NCI-H748 treated with DMSO at 0.1 percent for 48 hours (cell line): ENCODE results near the gene SMG6.

Source experiments
- DNase-seq: peaks from one replicate; lab custom pipeline; 2025; lab: John Stamatoyannopoulos, UW

Gene SMG6

DNA sequence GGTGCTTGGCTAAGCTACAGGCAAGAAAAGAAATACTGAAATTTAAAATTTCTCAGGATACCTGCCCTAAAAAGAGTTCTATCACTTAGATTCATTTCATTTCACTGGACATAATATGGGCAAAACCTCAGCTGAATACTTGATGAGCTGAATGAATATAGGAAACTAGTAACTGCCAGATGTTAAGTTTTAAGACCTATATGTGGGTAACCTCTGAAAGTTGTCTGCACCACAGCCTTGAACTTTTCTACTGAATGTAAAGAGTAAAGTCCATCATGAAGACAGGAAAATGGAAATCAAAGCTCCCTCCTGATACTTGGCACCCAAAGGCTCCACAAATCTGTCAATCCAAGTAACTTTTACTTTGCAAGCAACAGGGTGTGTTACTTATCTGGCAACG is 197.9 kb downstream of the SMG6 start:
- no peak for DNase-seq

DNA sequence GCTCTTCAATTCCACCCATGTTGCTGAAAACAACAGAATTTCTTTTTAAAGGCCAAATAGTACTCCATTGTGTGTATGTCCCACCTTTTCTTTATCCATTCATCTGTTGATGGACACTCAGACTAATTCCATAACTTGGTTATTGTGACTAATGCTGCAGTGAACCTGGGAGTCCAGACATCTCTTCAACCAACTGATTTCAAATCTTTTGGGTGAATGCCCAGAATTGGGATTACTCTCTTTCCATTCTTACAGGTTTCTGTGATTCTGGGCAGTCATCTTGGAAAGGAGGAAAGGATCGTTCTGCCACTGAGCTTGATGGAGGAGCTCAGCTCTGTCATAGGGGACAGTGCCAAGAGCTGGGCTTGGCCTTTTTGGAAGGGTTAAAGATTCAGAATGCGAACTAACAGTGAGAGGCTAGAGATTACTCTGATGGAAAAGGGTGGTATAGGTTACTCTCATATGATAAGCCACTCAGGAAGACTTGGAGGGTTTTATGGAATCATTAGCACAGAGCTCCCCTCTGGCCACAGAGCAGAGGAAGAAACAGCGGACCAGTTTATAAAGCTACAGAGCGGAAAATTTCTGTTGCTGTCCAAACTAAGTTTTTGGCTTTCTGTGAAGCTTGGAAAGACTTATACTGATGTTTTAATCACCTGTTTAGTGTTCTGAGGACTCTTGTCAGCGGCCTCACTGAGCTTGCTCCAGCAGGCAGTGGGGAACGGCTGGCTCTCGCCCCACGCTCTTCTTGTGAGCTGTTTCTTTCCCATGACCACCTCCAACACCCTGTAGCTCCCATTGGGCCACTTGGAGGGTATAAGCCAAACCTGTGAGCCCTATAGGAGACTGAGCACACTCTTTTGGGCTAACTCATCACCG is 200.4 kb downstream of the SMG6 start:
- DNase-seq = no peak

DNA sequence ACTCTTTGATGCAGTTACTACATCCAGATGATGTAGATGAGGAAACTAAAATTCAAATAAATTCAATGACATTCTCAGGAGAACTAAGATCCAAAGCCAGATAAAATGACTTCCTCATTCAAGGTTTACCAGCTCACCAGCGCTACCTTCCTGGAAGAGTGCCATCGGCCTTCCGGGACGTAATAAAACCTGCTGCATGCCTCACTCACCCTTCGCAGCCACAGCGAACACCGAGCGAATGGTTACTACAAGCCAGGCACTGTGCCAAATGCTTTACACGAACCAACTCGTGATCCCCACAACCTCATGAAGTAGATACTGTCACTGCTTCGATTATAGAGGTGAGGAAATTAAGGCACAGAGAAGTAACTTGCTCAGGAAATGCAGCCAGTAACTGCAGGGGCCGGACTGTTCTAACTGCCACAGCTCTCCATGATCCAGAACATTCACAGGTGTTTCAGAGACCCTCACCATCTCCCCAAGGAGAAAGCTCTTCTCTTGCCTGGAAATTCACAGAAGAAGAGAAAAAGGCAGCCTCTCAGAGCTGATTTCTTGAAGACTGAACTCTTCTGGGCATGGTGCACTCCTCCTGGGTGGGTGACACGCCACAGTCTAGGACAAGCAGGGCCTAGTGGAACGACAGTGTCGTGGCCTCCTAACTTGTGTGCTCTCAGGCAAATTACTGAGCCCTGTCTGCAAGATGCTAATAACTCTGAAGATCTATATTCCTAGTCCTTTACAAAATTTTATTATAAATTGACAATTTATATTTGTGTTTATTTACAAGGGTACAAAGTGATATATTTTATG is 201.9 kb downstream of the SMG6 start:
- no peak for DNase-seq

DNA sequence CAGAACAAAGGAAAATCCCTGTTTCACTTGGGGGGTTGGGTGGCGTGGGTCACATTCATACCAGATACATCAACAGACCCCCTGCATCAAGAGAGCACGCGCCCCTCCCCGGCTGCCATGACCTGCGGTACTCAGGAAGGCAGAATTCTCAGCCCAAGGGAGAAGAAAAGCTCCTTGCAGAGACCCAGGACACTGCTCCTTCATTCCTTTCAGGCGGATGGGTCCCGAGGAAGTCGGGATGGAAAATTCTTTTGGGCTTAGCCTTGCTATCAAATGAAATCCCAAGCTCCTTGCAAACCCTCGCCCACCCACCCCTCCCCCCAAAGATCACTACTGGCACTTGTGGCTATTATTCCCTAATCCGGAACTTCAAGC is 208.1 kb downstream of the SMG6 start:
- DNase-seq = no peak

DNA sequence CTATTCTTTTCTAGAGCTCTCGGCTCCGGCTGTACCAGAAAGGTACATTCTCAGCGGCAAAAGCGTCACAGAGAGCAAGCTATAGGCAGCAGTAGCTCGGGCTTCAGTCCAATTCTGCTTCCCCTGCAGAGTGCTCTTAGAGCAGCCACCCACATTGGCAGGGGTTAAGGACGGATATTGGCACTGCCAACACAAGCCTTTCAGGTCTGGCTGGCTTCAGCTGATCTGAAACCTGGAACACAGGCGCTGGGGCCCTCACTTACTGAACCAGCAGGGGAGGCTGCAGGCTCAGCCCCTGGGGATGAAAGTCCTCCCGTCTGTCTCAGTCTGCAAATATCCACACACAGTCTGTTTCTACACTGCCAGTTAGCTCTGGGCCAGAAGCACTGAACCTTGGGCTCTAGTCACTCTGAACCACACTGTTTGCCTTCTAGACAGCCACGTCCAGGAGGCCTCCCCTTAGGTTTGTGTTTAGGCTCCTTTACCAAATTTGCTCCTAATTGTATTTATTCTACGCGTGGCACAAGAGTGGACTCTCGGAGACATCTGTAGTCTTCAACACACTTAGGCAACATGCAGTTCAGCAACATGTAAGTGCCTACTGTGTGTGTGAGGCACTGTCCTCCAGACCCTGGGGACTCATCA is 208.6 kb downstream of the SMG6 start:
- no peak for DNase-seq

DNA sequence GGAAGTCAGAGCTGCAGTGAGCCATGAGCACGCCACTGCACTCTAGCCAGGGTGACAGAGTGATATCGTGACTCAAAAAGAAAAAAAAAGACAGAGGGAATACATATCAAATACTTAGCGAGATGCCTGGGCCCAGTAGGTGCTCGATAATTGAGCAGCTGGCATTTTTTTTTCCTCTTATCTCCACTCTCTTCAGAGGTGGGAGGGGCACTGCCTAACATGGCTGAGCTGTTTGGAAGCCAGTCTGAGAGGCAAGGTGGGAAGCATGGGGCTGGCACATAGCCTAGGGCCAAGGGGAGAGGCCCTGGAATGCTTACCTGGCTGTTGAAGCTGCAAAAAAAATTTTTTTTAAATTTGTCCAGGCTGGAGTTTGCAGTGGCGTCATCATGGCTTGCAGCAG is 210.2 kb downstream of the SMG6 start:
- no peak for DNase-seq

DNA sequence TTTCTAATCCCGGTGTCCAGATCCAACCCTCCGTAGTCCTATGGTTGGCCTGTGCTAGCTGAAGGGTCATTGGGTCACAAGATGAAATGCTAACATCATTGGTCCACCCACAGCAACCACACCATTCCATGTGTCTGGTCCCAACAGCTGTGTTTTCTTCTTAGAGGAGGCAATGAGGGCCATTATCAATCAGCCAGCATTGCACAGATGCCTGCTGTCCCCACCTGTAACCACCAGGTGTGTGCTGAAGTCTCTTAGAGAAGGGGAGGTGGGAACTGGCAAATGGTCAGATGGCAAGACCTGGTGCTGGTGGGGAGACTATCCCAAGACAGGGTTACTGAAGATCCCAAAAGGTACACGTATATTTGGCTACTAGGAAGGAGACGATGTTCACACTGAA is 211.3 kb downstream of the SMG6 start:
- no peak for DNase-seq

DNA sequence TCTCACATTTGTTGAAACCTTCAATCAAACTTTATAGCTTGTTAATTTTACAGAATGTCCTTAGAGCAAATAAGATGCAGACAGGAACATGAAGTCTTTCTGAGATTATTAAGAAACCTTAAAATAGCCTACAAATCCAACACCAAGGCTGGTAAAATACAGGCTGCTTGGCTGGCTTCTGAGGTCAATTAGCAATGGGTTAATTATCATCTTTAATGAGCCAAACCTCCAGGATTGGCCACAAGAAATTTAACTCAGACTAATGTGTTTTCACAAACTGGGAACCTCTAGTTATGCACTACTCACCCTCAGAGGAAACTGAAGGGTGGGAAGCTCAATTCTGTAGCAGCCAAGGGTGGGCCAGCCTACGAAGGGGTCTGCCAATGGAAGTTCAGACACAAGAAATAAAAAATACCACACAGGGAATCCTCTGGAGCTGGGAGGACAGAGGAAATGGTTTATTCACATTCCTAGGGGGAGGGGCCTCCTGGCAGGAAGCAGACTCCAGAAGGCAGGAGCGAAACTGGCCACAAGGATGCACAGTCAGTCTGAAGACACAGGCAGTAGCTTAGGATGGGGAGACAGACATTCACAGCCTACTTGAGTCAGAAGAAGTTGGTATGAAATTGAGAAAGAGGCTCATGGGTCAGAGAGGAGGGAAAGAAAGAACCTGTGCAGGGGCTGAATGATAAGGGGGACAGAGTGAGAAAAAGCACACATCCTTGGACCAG is 212.6 kb downstream of the SMG6 start:
- no peak for DNase-seq

DNA sequence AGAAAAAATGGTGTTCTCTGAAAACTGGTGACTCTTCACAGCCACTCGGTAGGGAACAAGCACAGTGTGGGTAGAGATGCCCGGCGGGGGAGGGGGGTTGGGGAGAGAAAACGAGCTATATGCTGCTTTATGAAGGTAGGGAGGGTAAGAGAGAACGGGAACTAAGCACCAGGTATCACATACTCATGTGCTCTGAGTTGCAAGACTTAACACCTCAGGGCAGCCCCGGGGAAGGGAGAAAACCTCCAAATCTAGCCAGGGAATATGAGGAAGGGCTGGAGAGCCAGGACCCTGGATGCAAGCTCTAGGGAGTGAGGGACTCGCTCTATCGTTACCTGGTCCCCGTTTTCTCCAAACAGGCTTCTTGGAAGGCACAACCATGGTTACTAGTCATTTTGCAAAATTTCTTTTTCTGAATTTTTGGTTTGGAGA is 213.4 kb downstream of the SMG6 start:
- DNase-seq = no peak

DNA sequence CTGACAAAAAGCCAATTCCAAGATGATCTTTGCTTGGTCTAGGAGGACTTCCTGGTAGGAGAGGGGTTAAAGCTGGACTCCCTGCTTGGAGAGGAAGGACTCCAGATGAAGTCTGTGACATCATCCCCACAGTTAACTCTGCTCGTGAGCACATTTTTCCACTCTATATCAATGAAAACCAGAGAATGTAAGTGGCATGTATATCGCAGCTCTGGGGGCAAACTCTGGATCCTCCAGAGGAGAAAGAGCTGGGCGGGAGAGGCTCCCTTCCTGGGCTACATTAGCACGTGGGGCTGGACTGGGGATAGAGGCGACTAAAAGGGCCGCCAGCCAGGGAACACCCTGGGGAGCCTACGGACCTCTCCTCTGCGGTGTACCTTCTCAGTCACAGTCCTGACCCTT is 214.6 kb downstream of the SMG6 start:
- no peak for DNase-seq

DNA sequence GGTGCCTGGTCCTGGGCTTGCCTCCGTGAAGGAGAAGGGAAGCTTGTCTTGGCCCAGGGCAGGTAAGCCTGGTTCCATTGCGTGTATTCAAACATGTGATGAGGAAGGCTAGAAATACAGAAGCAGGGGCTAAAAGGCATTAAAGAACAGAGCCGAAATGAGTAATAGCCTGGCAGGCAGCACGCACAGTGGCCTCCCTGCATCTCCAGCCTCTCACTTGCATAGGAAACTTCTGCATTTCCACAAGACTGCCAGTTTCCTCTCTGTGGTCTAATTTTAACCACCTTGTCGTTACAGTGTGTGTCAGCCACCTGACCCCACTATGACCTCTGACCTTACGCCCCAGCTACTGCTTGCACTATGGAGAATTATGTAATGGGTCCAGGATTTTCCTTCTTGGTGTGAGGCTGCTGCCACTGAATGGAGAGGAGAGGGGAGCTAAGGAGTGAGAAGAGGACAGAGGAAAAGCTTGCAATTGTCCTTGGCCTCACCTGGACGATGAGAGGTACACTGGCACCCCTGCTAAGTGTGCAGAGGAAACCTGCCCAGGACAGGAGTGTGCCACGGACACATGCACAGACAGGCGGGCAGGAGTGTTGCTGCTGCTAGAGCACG is 215.9 kb downstream of the SMG6 start:
- no peak for DNase-seq

DNA sequence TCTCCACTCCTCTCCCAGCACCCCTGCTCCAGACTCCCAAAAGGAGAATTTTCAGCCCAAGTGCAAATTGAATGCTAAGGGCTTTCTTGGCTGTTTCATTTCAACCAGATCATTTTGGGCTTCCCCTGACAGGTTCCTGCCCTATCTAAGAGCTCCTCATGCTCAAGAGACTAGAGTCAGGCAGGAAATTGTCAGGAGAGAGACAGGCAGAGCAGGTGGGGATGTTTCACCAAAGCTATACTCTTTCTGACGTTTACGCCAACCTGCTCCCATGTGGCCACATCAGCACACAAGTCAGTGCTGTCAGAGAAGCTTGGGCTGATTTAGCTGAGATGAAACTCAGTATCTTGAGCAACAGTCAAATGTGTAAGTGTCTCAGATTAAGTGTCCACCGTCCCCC is 217.3 kb downstream of the SMG6 start:
- no peak for DNase-seq

DNA sequence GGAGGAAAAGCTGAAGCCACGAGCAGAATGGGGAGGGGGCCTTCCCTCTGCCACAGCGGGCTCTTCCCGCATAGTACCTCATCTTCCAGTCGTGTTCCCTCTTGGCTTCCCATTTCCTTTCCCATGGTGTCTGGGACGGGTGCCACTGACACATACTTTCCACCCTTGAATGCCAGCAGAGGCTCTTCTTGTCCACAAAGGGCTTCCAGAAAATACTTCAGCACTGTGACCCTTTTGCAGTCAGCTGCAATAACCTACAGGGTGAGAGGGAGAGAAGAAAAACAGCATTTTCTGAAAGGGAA is 218.0 kb downstream of the SMG6 start:
- no peak for DNase-seq

DNA sequence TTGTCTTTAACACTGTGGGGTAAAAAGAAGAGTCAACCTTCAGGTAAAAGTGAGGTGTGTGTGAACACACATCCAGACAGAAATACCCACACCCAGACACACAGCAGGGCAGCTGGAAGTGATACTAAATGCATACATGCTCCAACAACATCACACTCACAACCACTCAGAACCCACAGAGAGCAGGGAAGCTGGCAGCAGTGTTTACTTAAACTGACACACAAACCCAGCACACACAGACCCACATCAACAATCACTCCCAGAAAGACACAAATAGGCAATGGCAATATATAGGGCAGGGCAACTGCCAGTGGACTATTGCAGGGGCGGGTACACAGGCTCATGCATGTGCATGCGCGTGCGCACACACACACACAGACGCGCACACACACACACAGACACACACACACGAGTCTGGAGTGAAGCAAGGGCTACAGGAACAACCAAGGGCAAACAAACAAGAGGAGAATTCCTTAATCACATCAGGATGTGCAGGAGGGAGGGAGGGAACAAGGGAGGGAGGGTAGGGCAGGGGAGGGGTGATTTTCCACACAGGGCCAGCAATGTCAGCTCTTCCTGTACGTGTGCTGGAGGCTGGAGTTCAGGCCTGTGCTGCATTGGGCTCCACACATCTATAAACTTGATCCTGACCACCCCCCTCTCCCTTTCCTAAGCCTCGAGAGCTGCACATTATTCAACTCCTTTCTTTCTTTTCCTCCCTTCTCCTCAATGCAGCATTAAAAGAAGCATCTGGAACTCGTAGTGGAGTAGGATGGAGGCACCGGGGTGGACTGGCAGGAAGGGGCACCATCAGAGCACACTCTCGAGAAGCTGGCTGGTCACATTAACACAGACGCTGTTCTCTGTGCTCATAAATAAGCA is 218.6 kb downstream of the SMG6 start:
- DNase-seq = no peak

DNA sequence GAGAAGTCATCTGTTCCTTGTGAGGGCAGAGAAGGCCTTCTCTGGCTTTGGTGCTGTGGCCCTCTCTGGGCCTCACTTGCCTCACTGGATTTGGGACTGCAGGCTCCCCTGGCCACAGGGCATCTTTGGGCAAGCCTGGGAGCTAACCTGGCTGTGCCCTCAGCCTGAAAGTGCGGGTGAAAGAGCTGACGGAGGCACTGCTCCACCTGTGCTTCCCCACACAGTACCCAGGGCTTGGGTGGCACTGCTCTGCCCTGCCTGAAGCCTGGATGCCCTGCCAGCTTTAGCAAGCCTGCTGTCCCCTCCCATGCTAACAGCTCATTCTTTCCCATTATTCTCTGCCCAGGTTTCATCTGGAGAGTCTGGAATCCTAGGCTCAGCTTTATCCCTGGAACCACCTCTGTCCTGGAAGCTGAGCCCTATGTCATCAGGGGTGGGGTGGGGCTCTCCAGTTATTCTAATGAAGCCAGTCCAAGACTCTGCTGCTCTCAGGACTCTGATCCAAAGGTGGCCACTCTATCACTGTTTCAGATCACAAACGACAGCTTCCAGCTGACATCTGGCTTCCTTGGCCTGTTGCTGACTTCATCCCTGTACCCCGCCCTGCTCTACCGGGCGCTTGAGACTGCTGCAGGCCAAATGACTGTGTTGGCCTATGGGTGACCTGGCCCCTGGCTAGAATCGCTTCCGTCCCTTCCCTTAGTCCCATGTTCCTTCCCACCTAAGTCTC is 219.4 kb downstream of the SMG6 start:
- DNase-seq = no peak

DNA sequence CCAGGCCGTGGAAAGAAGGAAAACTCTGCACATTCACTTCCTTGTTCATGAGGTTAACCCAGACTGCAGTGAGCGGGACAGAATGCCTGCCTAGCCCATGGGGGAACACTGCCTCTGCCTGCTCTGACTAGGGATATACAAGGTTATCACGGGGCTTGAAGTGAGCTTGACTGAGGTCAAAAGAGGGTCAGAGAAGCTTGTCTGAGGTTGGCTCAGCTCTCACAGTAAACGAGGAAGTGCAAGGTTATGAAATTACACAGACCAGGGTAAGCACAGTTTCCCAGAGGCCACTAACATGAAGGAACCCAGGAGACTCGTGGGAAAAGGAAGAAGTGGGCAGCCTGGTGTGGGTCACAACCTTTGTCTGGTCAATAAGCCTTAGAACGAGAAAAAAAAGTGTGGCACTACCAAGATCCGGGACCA is 220.0 kb downstream of the SMG6 start:
- DNase-seq = no peak

DNA sequence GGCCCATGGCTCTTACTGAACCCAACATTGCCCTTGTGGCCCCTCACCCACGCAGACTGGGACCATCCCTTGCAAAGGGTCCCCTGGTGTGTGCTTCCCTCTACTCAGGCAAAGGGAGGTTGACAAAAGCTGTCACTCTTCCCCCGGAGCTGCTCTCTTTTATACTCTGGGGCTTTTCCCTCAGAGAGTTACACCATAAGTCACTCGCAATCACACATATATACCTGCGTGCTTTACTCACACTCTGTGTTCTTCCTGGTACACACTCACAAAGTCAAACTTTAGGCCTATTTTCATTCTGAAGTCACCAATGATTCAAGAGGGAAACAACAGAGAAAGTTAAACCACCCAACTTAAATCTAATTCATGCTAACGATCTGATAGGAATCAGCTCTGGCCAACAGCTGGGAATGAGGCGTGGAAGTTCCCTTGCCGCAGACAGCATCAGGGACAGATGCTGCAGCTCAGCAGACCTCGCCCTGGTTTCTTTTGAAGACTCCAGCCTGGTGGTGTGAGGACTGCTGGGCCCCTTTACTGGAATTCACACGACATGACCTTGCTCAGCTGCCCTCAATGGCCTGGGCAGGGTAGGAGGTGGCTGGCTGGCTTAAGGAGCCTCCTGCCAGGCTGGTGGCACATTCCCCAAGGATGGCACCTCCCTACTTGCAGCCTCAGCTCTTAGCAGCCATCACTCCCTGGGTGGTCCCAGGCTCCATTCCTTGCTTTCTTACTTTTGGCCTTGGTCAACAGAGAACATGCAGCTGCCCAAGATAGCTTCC is 221.4 kb downstream of the SMG6 start:
- DNase-seq = no peak

DNA sequence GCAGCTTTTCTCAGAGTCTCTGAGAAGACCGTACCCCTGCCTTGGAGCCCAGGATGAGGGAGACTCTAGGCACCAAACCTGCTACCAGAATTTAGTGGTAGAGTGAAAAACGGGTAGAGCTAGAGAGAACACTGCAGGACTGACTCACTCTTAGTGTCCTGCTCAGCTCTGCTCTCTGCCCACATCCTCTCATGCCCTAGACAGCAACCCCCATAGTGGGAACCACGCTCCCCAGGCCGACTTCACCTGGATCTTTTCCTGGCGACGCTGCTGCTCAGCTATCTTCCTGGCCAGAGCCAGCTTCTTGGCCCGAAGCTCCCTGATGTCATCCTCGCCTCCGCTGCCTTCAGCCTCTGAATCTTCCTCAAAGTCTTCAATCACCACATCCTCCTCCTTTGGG is 222.0 kb downstream of the SMG6 start:
- no peak for DNase-seq

DNA sequence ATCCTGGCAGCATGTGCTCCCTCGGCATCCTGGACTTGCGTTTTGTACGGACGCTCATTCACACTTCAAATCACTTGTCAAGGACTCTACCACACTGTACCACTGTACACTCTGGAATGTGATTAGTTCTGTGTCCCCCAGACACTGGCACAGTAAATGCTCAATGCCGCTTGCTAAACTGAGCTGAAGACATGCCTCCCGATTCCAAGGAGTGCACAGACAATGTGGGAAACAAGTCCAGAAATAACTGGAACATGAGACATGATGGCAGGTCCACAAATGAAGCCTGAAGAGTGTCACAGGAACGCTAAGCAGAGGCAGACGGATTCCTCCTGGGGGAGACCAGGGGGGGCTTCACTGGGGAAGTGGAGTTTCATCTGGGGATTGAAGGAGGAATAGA is 226.5 kb downstream of the SMG6 start:
- DNase-seq = no peak
